BLaER1 treated with 17β-estradiol and CSF1 and Interleukin-3, amounts not matched to agents 10 nM and 100 nM (cell line): ENCODE measurements around the gene AMMECR1.
"Not testable (repeated sequence)": the region's sequence is repeated elsewhere in the genome, so short reads cannot be mapped to it uniquely, and the experiment has no call there.

Experiments used
- H3K27ac ChIP-seq, 11 experiments: shearing (Covaris generic); formaldehyde crosslinking; 2 replicates each; pipeline ENCODE4 v1.8.1; 2022
- H3K27me3 ChIP-seq, 11 experiments: shearing (Covaris generic); formaldehyde crosslinking; 2 replicates each; pipeline ENCODE4 v1.8.1; 2022
- H3K36me3 ChIP-seq, 11 experiments: shearing (Covaris generic); formaldehyde crosslinking; 2 replicates each; pipeline ENCODE4 v1.8.1; 2022
- H3K4me1 ChIP-seq, 10 experiments: shearing (Covaris generic); formaldehyde crosslinking; 2 replicates each; pipeline ENCODE4 v1.8.1; 2022
- H3K4me2 ChIP-seq, 11 experiments: shearing (Covaris generic); formaldehyde crosslinking; 2 replicates each; pipeline ENCODE4 v1.8.1; 2022
- H3K4me3 ChIP-seq, 10 experiments: shearing (Covaris generic); formaldehyde crosslinking; 2 replicates each; pipeline ENCODE4 v1.8.1; 2022
- H3K9ac ChIP-seq, 11 experiments: shearing (Covaris generic); formaldehyde crosslinking; 2 replicates each; pipeline ENCODE4 v1.8.1; 2022
- H3K9me3 ChIP-seq, 11 experiments: shearing (Covaris generic); formaldehyde crosslinking; replicated peaks in 1 of 11; 2 replicates each; pipeline ENCODE4 v1.8.1; 2022
- H4K20me1 ChIP-seq, 11 experiments: shearing (Covaris generic); formaldehyde crosslinking; 2 replicates each; pipeline ENCODE4 v1.8.1; 2022
- Cebpa-rat ChIP-seq, 11 experiments: shearing (Covaris generic); IDR thresholded peaks; 2 replicates each; pipeline ENCODE4 v1.8.1; 2022

Gene AMMECR1

GRCh38 chrX:110331444-110332030, 13.7 kb upstream of the AMMECR1 start:
- H3K4me3 ChIP-seq = no peak overlapping the region; a peak in 1 of 20 replicates
- H3K4me2 ChIP-seq = peak overlapping the region; percentile 13 to 74 (median 48); a peak in 19 of 22 replicates
- no peaks in the 10 kb centered on the region for H4K20me1 ChIP-seq
- H3K36me3 ChIP-seq = no peaks in the 10 kb centered on the region
- H3K9me3 ChIP-seq = peaks cover 0 to 17% (median 5%) of the 10 kb centered on the region in 11 experiments; a peak in 9 of 22 replicates
- peaks cover 46 to 78% (median 71%) of the 10 kb centered on the region in 11 experiments for H3K27me3 ChIP-seq
- no peak overlapping the region for H3K27ac ChIP-seq
- no peak overlapping the region for H3K9ac ChIP-seq
- TF ChIP-seq Cebpa-rat (IDR thresholded peaks at IDR 0.05) = no peak
- H3K4me1 ChIP-seq = peaks cover 9 to 21% (median 14%) of the 10 kb centered on the region in 10 experiments

- H3K4me3 ChIP-seq, H3K9ac ChIP-seq, H3K36me3 ChIP-seq, H3K27ac ChIP-seq, H3K4me2 ChIP-seq, H4K20me1 ChIP-seq: not testable (repeated sequence)
- H3K4me1 ChIP-seq = peaks cover 9 to 21% (median 14%) of the 10 kb centered on the region in 10 experiments
- peaks cover 52 to 86% (median 74%) of the 10 kb centered on the region in 11 experiments for H3K27me3 ChIP-seq
- H3K9me3 ChIP-seq = peaks cover 8 to 26% (median 13%) of the 10 kb centered on the region in 11 experiments
These were observed 10.7 kb upstream of the AMMECR1 start for GRCh38 chrX:110328613-110329012.

GRCh38 chrX:110327336-110327735, 9.5 kb upstream of the AMMECR1 start:
- Histone ChIP-seq H3K27me3 (peaks cover 57 to 91% (median 78%) of the 10 kb centered on the region in 11 experiments), H3K9me3 (peaks cover 6 to 20% (median 12%) of the 10 kb centered on the region in 11 experiments), H3K27ac (no peak overlapping the region), H3K36me3 (no peaks in the 10 kb centered on the region), H3K4me2 (no peak overlapping the region), H3K9ac (no peak overlapping the region), H3K4me1 (peaks cover 9 to 18% (median 14%) of the 10 kb centered on the region in 10 experiments), H4K20me1 (peaks cover 0 to 4% (median 0%) of the 10 kb centered on the region in 11 experiments; a peak in 1 of 22 replicates), H3K4me3 (no peak overlapping the region)
- no peak for TF ChIP-seq Cebpa-rat (IDR thresholded peaks at IDR 0.05)

GRCh38 chrX:110326712-110327111, 8.8 kb upstream of the AMMECR1 start:
- peaks cover 57 to 93% (median 82%) of the 10 kb centered on the region in 11 experiments for H3K27me3 ChIP-seq
- H3K4me2 ChIP-seq = no peak overlapping the region
- H4K20me1 ChIP-seq = peaks cover 0 to 4% (median 0%) of the 10 kb centered on the region in 11 experiments; a peak in 1 of 22 replicates
- H3K9me3 ChIP-seq = peaks cover 6 to 20% (median 12%) of the 10 kb centered on the region in 11 experiments
- H3K27ac ChIP-seq = no peak overlapping the region
- no peak overlapping the region for H3K4me3 ChIP-seq
- peaks cover 10 to 17% (median 12%) of the 10 kb centered on the region in 10 experiments for H3K4me1 ChIP-seq
- no peak for TF ChIP-seq Cebpa-rat (IDR thresholded peaks at IDR 0.05)
- H3K9ac ChIP-seq = no peak overlapping the region
- H3K36me3 ChIP-seq = no peaks in the 10 kb centered on the region

- H3K9me3 ChIP-seq = peaks cover 6 to 19% (median 11%) of the 10 kb centered on the region in 11 experiments
- no peaks in the 10 kb centered on the region for H3K36me3 ChIP-seq
- H3K4me3 ChIP-seq = no peak overlapping the region
- H3K9ac ChIP-seq = no peak overlapping the region
- no peak for TF ChIP-seq Cebpa-rat (IDR thresholded peaks at IDR 0.05)
- peaks cover 0 to 38% (median 28%) of the 10 kb centered on the region in 10 experiments; a peak in 15 of 20 replicates for H3K4me1 ChIP-seq
- H3K4me2 ChIP-seq = no peak overlapping the region
- H4K20me1 ChIP-seq = peaks cover 0 to 4% (median 0%) of the 10 kb centered on the region in 11 experiments; a peak in 1 of 22 replicates
- H3K27me3 ChIP-seq = peaks cover 51 to 96% (median 91%) of the 10 kb centered on the region in 11 experiments
- H3K27ac ChIP-seq = no peak overlapping the region
These were observed 4.7 kb upstream of the AMMECR1 start for GRCh38 chrX:110322603-110323002.

- H4K20me1 ChIP-seq = peaks cover 0 to 9% (median 0%) of the 10 kb centered on the region in 11 experiments; a peak in 1 of 22 replicates
These were observed 3.8 kb upstream of the AMMECR1 start for GRCh38 chrX:110321670-110322069.

GRCh38 chrX:110321081-110321480, 3.2 kb upstream of the AMMECR1 start:
- Histone ChIP-seq H4K20me1 (peaks cover 0 to 15% (median 2%) of the 10 kb centered on the region in 11 experiments; a peak in 5 of 22 replicates), H3K9ac (no peak overlapping the region), H3K9me3 (peaks cover 4 to 13% (median 7%) of the 10 kb centered on the region in 11 experiments), H3K36me3 (no peaks in the 10 kb centered on the region), H3K27ac (no peak overlapping the region; a peak in 1 of 22 replicates), H3K4me3 (no peak overlapping the region), H3K27me3 (peaks cover 54 to 97% (median 90%) of the 10 kb centered on the region in 11 experiments), H3K4me1 (peaks cover 0 to 38% (median 28%) of the 10 kb centered on the region in 10 experiments; a peak in 15 of 20 replicates), H3K4me2 (peak overlapping the region in 5 of 11 experiments; percentile 34 to 83 (median 45); a peak in 10 of 22 replicates)
- TF ChIP-seq Cebpa-rat (IDR thresholded peaks at IDR 0.05) = no peak

More at GRCh38 chrX:110321670-110322069, 3.8 kb upstream of the AMMECR1 start:
- H3K4me2 ChIP-seq = peak overlapping the region in 4 of 11 experiments; percentile 13 to 83 (median 56); a peak in 6 of 22 replicates
- no peaks in the 10 kb centered on the region for H3K36me3 ChIP-seq
- H3K27me3 ChIP-seq = peaks cover 48 to 97% (median 90%) of the 10 kb centered on the region in 11 experiments
- TF ChIP-seq Cebpa-rat (IDR thresholded peaks at IDR 0.05) = no peak
- H3K4me3 ChIP-seq = no peak overlapping the region
- H3K9ac ChIP-seq = no peak overlapping the region
- H3K9me3 ChIP-seq = peaks cover 6 to 19% (median 11%) of the 10 kb centered on the region in 11 experiments
- peaks cover 0 to 38% (median 28%) of the 10 kb centered on the region in 10 experiments; a peak in 15 of 20 replicates for H3K4me1 ChIP-seq
- H3K27ac ChIP-seq = no peak overlapping the region

GRCh38 chrX:110320381-110320987, 2.6 kb upstream of the AMMECR1 start:
- H3K4me1 ChIP-seq = peaks cover 3 to 43% (median 30%) of the 10 kb centered on the region in 10 experiments; a peak in 19 of 20 replicates
- H4K20me1 ChIP-seq = peaks cover 0 to 21% (median 7%) of the 10 kb centered on the region in 11 experiments; a peak in 8 of 22 replicates
- H3K4me3 ChIP-seq = no peak overlapping the region
- H3K9me3 ChIP-seq = peaks cover 0 to 8% (median under 1%) of the 10 kb centered on the region in 11 experiments; a peak in 7 of 22 replicates
- no peaks in the 10 kb centered on the region for H3K36me3 ChIP-seq
- TF ChIP-seq Cebpa-rat (IDR thresholded peaks at IDR 0.05) = no peak
- no peak overlapping the region; a peak in 1 of 22 replicates for H3K27ac ChIP-seq
- peaks cover 60 to 97% (median 90%) of the 10 kb centered on the region in 11 experiments for H3K27me3 ChIP-seq
- no peak overlapping the region for H3K9ac ChIP-seq
- H3K4me2 ChIP-seq = peak overlapping the region in 7 of 11 experiments; percentile 31 to 83 (median 45); a peak in 13 of 22 replicates

- no peak for TF ChIP-seq Cebpa-rat (IDR thresholded peaks at IDR 0.05)
These were observed 731 bp upstream of the AMMECR1 start for GRCh38 chrX:110318664-110318968.

More at GRCh38 chrX:110318664-110318968, 731 bp upstream of the AMMECR1 start:
- peak overlapping the region; percentile 79 to 92 (median 90); a peak in 21 of 22 replicates for H3K27ac ChIP-seq
- H3K4me3 ChIP-seq = peak overlapping the region; percentile 75 to 83 (median 79)
- H4K20me1 ChIP-seq = peaks cover 0 to 39% (median 15%) of the 10 kb centered on the region in 11 experiments; a peak in 11 of 22 replicates
- H3K4me1 ChIP-seq = peaks cover 8 to 51% (median 32%) of the 10 kb centered on the region in 10 experiments; a peak in 19 of 20 replicates
- H3K27me3 ChIP-seq = peaks cover 67 to 97% (median 93%) of the 10 kb centered on the region in 11 experiments
- H3K4me2 ChIP-seq = peak overlapping the region; percentile 72 to 86 (median 79)
- H3K9ac ChIP-seq = peak overlapping the region; percentile 87 to 94 (median 90)
- no peaks in the 10 kb centered on the region for H3K36me3 ChIP-seq
- H3K9me3 ChIP-seq = peaks cover 0 to 8% (median 0%) of the 10 kb centered on the region in 11 experiments; a peak in 3 of 22 replicates
